OCI-LY7 (cell line): Measurements from ENCODE around the gene PCBP3.

ENCODE experiments used
- CTCF ChIP-seq: fragments of 200-600 bp; sonication (generic); conservative IDR thresholded peaks from 2 replicates; pipeline ENCODE4 v1.5.1; 2014; ENCODE audit warnings: mild to moderate bottlenecking, antibody characterized with exemption, low read length, moderate library complexity, mixed read lengths
- EZH2phosphoT487 ChIP-seq: fragments of 200-600 bp; sonication (generic); IDR thresholded peaks from 2 replicates; pipeline ENCODE4 v1.6.1; 2018; ENCODE audit warnings: low read depth, borderline replicate concordance, mild to moderate bottlenecking, mixed run types, antibody characterized with exemption, low read length, moderate library complexity, mixed read lengths

- TF ChIP-seq CTCF = no peak
- TF ChIP-seq EZH2phosphoT487 = no peak
Measured at GRCh38 chr21:45920824-45921600, 277.5 kb downstream of the PCBP3 start.
